Cardiac septum (tissue), 1 donor: ENCODE results near the gene TXNDC12. TPM values are rescaled to one million over a fixed set of nuclear protein-coding genes. Genes with fewer than 3 reads are reported as not detected.
"Not testable (repeated sequence)": the region's sequence is repeated elsewhere in the genome, so short reads cannot be mapped to it uniquely, and the experiment has no call there.

ENCODE experiments used
- DNase-seq: peaks from one replicate; pipeline ENCODE4 v3.0.0-alpha.2; 2020; ENCODE audit warnings: low spot score
- intact Hi-C: fragments of 100-400 bp; cut with DNase I; formaldehyde crosslinking; loops from one replicate; pipeline ENCODE4 v1.14.0; 2022
- total RNA-seq: library from RNA; stranded (reverse); fragmentation: NEBNext Ultra II Directional; extraction: Animal tissue kit (Norgen Biotek cat#: 25700); gene quantifications from one replicate; pipeline ENCODE4 v1.2.1, GENCODE V29; 2021
- donor health status: DM: no; HTN: no; CAD: no.

TXNDC12 gene
- total RNA-seq, 1 donor from 2014 or later = 22.0 TPM

GRCh38 chr1:52054496-52055065, 410 bp downstream of the TXNDC12 start:
- intact Hi-C loops = loop anchor here (10.0 kb wide), 1 partner anchor 1090 kb away; the partner anchor contains the start of gene FAF1

DNA sequence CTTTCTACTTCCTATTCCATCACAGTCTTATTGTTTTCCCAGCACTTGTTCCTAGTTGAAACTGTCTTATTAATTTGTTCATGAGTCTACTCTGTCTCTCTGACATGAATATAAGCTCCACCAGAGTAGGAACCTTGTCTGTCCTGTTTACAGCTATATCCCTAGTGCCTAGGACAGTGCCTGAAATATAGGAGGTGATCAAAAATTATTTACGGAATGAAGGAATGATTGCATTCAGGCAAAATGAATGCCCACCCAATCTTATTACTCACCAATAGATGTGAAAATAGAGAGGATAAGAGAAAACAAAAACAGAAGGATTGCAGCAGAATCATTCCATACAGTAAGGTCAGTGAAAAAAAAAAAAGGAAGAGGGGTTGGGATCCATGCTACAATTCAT, 1.1 kb downstream of the TXNDC12 start:
- intact Hi-C loops = loop anchor here (10.0 kb wide), 1 partner anchor 1089 kb away; the partner anchor contains the start of gene FAF1
- DNase-seq = no peak

More at GRCh38 chr1:52054496-52055065, 410 bp downstream of the TXNDC12 start:
- DNase-seq = no peak

GRCh38 chr1:52049337-52049736, 5.7 kb downstream of the TXNDC12 start:
- DNase-seq, intact Hi-C loops: not testable (repeated sequence)

GRCh38 chr1:52045666-52046195, 9.3 kb downstream of the TXNDC12 start:
- DNase-seq, intact Hi-C loops: not testable (repeated sequence)

DNA sequence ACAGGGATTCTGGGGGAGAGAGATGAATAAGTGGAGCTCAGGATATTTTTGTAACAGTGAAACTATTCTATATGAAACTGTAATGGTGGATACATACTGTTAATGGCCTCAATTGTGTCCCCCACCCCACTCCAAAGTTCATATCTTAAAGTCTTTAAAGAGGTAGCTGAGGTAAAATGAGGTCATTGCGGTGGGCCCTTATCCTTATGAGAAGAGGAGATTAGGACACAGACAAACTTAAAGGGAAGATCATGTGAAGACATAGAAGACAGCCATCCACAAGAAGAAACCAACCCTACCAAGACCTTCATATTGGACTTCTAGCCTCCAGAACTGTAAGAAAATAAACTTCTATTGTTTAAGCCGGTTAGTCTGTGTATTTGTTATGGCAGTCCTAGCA, 9.8 kb downstream of the TXNDC12 start:
- intact Hi-C loops = no loop called here
- no peak for DNase-seq

- intact Hi-C loops = no loop called here
- DNase-seq = no peak
These were observed 13.3 kb downstream of the TXNDC12 start for GRCh38 chr1:52041551-52042185.

DNA sequence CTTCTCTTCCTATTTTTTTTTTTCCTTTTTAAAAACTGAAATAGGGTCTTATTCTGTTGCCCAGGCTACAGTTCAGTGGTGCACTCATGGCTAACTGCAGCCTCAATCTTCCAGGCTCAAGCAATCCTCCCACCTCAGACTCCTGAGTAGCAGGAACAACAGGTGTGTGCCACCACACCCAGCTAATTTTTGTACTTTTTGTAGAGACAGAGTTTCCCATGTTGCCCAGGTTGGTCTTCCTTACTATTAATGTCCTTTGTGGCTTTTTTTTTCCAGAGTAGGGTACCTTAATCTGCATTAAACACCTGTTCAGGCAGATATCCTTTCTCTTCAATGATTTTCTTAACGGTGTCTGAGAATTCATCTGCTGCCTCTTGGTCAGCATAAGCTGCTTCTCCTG, 17.1 kb downstream of the TXNDC12 start:
- intact Hi-C loops = no loop called here
- no peak for DNase-seq

- intact Hi-C loops = no loop called here
- no peak for DNase-seq
These were observed 17.6 kb downstream of the TXNDC12 start for GRCh38 chr1:52037402-52037814.

DNA sequence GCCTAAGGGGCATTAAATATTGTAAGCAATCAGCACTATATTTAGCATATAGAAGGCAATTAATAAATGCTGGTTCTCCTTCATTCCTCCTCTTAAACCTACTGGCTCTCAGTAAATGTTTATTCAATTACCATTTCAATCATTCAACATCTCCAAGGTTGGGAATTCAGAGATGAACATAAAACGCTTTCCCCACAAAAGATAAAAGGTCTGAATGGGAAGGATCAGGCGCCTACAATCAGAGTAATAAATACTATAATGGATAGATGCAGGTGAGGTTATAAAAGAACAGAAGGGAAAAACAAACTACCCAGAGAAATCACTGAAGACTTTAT, 21.0 kb downstream of the TXNDC12 start:
- DNase-seq = no peak
- intact Hi-C loops = no loop called here

GRCh38 chr1:52033190-52034049, 21.6 kb downstream of the TXNDC12 start, which contains the start of gene KTI12:
Gene KTI12, minus strand, starts transcription at chr1:52033810. Its CDS starts 49 bp downstream, at chr1:52033761.
- intact Hi-C loops = no loop called here
- peak; percentile 91 for DNase-seq

DNA sequence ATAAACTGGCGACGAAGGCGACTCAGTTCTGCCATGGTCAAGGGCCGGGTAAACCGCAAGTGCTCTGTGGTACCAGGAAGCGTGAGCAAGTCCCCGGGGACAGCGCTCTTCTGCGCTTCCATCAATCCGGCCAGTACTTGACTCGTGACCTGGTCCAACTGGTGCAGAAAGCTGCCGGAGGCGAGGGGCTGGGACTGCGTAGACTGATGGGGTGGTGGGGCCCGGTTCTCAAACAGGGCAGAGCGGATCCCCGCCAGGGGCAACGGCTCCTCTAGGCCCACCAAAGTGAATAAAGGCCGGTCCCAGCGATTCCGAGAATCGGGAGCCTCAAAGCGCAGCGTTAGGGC, 22.2 kb downstream of the TXNDC12 start:
- no peak for DNase-seq
- intact Hi-C loops = no loop called here

- no peak for DNase-seq
- intact Hi-C loops = no loop called here
These were observed 22.7 kb downstream of the TXNDC12 start for GRCh38 chr1:52032124-52032784.

DNA sequence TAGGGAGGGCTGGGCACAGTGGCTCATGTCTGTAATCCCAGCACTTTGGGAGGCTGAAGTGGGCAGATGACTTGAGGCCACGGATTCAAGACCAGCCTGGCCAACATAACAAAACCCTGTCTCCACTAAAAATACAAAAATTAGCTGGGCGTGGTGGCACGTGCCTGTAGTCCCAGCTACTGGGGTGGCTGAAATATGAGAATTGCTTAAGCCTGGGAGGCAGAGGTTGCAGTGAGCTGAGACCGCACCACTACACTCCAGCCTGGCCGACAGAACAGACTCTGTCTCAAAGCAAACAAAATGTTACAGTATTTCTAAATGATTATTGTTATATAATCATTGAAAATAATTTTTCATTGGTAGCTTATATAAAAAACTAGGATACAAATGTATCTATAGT, 26.2 kb downstream of the TXNDC12 start:
- intact Hi-C loops, DNase-seq: not testable (repeated sequence)

GRCh38 chr1:52028328-52028727, 26.7 kb downstream of the TXNDC12 start:
- intact Hi-C loops = no loop called here
- DNase-seq = no peak

GRCh38 chr1:52026278-52026677, 28.7 kb downstream of the TXNDC12 start:
- DNase-seq = no peak
- intact Hi-C loops = no loop called here

DNA sequence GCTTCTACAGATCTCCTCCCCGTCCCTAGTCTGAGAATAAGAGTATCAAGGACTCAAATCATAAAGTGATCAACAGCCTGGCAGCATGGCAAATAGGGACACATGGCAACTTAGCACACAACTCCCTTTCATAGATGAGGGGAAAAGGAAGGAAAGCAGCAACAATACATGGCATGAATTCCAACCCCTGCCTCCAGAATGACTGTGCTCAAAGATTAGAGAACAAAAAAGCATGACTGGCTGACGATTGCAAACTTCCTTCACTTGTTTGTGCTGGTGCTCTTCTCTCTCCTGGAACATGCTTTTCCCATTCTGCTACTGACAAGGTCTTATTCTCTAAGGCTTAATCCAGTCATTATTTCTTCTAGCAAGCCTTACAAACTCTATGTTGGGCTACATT, 32.9 kb downstream of the TXNDC12 start:
- intact Hi-C loops = no loop called here
- no peak for DNase-seq

- DNase-seq = no peak
- intact Hi-C loops = no loop called here
These were observed 46.8 kb downstream of the TXNDC12 start for GRCh38 chr1:52008071-52008809.

DNA sequence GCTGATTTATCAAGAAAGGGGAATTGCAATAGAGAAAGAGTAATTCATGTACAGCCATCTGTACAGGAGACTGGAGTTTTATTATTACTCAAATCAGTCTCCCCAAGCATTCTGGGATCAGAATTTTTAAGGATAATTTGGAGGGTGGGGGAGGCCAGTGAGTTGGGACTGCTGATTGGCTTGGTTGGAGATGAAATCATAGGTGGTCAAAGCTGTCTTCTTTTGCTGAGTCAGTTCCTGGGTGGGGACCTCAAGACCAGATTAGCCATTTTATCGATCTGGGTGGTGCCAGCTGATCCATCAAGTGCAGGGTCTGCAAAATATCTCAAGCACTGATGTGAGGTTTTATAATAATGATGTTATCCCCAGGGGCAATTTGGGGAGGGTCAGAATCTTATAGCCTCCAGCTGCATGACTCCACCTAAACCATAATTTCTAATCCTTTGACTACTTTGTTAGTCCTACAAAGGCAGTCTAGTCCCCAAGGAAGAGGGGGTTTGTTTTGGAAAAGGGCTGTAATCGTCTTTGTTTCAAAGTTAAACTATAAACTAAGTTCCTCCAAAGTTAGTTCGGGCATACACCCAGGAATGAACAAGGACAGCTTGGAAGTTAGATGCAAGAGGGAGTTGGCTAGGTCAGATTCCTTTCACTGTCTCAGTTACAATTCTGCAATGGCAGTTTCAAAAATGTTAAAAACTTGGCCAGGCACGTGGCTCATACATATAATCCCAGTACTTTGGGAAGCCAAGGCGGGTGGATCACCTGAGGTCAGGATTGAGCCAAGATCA, 47.6 kb downstream of the TXNDC12 start:
- intact Hi-C loops = no loop called here
- DNase-seq = no peak
